Astrocyte (in vitro differentiated cells and primary cell): ENCODE results near the gene PTGR3. TPM values are rescaled to one million over a fixed set of nuclear protein-coding genes. Genes with fewer than 3 reads are reported as not detected.

Experiments
- DNase-seq: peaks from one replicate; pipeline ENCODE4 v3.0.0-alpha.2; 2010; ENCODE audit warnings: low read depth
- FAIRE-seq: peaks from 2 replicates; lab custom pipeline; 2011; peaks lifted over from hg19 to GRCh38; lab: Jason Lieb, UNC
- H2AFZ ChIP-seq: 2 replicates; pipeline ENCODE4 v1.6.0; 2012; ENCODE audit warnings: low read depth, low read length, inconsistent platforms
- H3K27ac ChIP-seq: 2 replicates; pipeline ENCODE4 v1.5.1; 2011; ENCODE audit warnings: low read depth, low read length, inconsistent platforms
- H3K27me3 ChIP-seq: 2 replicates; pipeline ENCODE4 v1.6.0; 2011; ENCODE audit warnings: low read length, inconsistent platforms; ENCODE audit not compliant: insufficient read depth
- H3K36me3 ChIP-seq: 2 replicates; pipeline ENCODE4 v1.5.1; 2011; ENCODE audit warnings: low read length, inconsistent platforms; ENCODE audit not compliant: insufficient read depth
- H3K4me1 ChIP-seq: 2 replicates; pipeline ENCODE4 v1.5.1; 2011; ENCODE audit warnings: low read length, inconsistent platforms; ENCODE audit not compliant: insufficient read depth
- H3K4me2 ChIP-seq: 2 replicates; pipeline ENCODE4 v1.6.0; 2012; ENCODE audit warnings: low read length, inconsistent platforms
- H3K4me3 ChIP-seq: 2 replicates; pipeline ENCODE4 v1.5.1; 2011; ENCODE audit warnings: low read depth, mild to moderate bottlenecking, low read length, inconsistent platforms; ENCODE audit not compliant: insufficient read depth
- H3K79me2 ChIP-seq: 2 replicates; pipeline ENCODE4 v1.6.0; 2012; ENCODE audit warnings: mild to moderate bottlenecking, low read length, inconsistent platforms; ENCODE audit not compliant: insufficient read depth
- H3K9ac ChIP-seq: 2 replicates; pipeline ENCODE4 v1.6.0; 2012; ENCODE audit warnings: mild to moderate bottlenecking, low read length, inconsistent platforms
- H3K9me3 ChIP-seq: 2 replicates; pipeline ENCODE4 v1.5.1; 2012; ENCODE audit warnings: low read depth, mild to moderate bottlenecking, low read length, inconsistent platforms; ENCODE audit not compliant: insufficient read depth
- H4K20me1 ChIP-seq: 2 replicates; pipeline ENCODE4 v1.6.0; 2012; ENCODE audit warnings: low read length, inconsistent platforms; ENCODE audit not compliant: insufficient read depth
- H3K27ac Mint-ChIP-seq: one replicate; pipeline ENCODE4 v1.8.0; 2021; ENCODE audit warnings: mild to moderate bottlenecking, mixed read lengths; ENCODE audit not compliant: unreplicated experiment
- H3K27me3 Mint-ChIP-seq: one replicate; pipeline ENCODE4 v1.8.0; 2021; ENCODE audit warnings: low read depth, mixed read lengths; ENCODE audit not compliant: unreplicated experiment
- H3K36me3 Mint-ChIP-seq: one replicate; pipeline ENCODE4 v1.8.0; 2021; ENCODE audit warnings: low read depth, mixed read lengths; ENCODE audit not compliant: unreplicated experiment
- H3K4me1 Mint-ChIP-seq: one replicate; pipeline ENCODE4 v1.8.0; 2021; ENCODE audit warnings: low read depth, mixed read lengths; ENCODE audit not compliant: unreplicated experiment
- H3K4me3 Mint-ChIP-seq: one replicate; pipeline ENCODE4 v1.8.0; 2021; ENCODE audit warnings: mild to moderate bottlenecking, moderate library complexity, mixed read lengths; ENCODE audit not compliant: unreplicated experiment
- H3K9me3 Mint-ChIP-seq: one replicate; pipeline ENCODE4 v1.8.0; 2021; ENCODE audit warnings: mild to moderate bottlenecking, mixed read lengths; ENCODE audit not compliant: unreplicated experiment
- EZH2 ChIP-seq: IDR thresholded peaks from 2 replicates; pipeline ENCODE4 v1.6.1; 2012; ENCODE audit warnings: mild to moderate bottlenecking, low read length, inconsistent platforms; ENCODE audit not compliant: insufficient read depth
- total RNA-seq: library from RNA; stranded (reverse); gene quantifications from 2 replicates; pipeline ENCODE4 v1.2.1, GENCODE V29; 2021
- TF ChIP-seq, protein P1 (sequence below): IDR thresholded peaks from 2 replicates; pipeline ENCODE4 v1.5.1; 2011; ENCODE audit warnings: low read depth, mild to moderate bottlenecking, inconsistent platforms, low read length, moderate library complexity; ENCODE audit not compliant: insufficient read depth

The PTGR3 gene
- total RNA-seq, 1 donor from 2014 or later, result 8.4 TPM

DNA sequence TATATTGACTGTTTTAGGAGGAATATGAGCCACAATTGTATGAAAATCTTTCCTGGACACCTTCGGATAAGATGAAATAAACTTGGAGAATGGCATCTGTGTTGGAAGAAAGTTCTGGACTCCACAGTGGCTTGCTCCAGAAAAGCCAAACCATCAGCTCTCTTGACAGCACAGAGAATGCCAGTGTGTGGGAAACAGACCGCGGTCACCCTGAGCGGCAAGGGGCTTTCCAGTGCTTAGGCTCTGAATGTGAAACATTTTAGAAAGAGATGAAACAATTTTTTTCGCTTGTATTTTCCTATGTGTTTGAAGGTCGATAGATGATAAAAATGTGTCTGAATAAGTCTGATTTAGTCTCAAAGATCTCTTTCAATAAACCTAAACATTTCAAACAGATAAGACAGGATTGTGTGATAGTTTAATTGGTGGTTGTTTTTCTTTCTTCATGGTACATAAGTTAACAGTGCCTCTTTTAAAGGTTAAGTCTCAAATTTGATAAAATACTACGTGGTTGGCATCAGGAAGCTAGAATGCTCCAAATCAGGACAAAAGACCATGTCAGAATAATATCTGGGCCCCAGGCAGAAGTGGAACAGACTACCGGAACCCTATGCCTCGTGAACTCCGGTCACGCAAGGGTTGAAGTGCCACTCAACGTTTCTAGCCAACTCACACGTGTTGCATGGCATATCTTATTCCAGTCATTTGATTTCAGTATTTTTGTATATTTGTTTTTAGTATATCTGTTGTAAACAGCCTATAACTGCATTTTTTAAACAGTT is 28.9 kb downstream of the PTGR3 start:
- TF ChIP-seq, protein P1, sequence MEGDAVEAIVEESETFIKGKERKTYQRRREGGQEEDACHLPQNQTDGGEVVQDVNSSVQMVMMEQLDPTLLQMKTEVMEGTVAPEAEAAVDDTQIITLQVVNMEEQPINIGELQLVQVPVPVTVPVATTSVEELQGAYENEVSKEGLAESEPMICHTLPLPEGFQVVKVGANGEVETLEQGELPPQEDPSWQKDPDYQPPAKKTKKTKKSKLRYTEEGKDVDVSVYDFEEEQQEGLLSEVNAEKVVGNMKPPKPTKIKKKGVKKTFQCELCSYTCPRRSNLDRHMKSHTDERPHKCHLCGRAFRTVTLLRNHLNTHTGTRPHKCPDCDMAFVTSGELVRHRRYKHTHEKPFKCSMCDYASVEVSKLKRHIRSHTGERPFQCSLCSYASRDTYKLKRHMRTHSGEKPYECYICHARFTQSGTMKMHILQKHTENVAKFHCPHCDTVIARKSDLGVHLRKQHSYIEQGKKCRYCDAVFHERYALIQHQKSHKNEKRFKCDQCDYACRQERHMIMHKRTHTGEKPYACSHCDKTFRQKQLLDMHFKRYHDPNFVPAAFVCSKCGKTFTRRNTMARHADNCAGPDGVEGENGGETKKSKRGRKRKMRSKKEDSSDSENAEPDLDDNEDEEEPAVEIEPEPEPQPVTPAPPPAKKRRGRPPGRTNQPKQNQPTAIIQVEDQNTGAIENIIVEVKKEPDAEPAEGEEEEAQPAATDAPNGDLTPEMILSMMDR, result no peak
- TF ChIP-seq EZH2, result no peak
- Histone ChIP-seq H3K4me3 (no peak overlapping the region), H2AFZ (no peak overlapping the region), H3K9ac (no peak overlapping the region), H3K27me3 (no peaks in the 10 kb centered on the region), H4K20me1 (no peaks in the 10 kb centered on the region), H3K36me3 (no peaks in the 10 kb centered on the region), H3K27ac (no peak overlapping the region), H3K9me3 (no peaks in the 10 kb centered on the region), H3K4me1 (no peaks in the 10 kb centered on the region), H3K79me2 (no peaks in the 10 kb centered on the region), H3K4me2 (no peak overlapping the region)
- H3K27me3 Mint-ChIP-seq, result no peaks in the 10 kb centered on the region
- no peaks in the 10 kb centered on the region for H3K36me3 Mint-ChIP-seq
- peaks cover 5% of the 10 kb centered on the region for H3K4me1 Mint-ChIP-seq
- FAIRE-seq, result no peak
- no peak for DNase-seq
- H3K27ac Mint-ChIP-seq, result no peak overlapping the region
- H3K9me3 Mint-ChIP-seq, result no peaks in the 10 kb centered on the region
- no peak overlapping the region for H3K4me3 Mint-ChIP-seq

DNA sequence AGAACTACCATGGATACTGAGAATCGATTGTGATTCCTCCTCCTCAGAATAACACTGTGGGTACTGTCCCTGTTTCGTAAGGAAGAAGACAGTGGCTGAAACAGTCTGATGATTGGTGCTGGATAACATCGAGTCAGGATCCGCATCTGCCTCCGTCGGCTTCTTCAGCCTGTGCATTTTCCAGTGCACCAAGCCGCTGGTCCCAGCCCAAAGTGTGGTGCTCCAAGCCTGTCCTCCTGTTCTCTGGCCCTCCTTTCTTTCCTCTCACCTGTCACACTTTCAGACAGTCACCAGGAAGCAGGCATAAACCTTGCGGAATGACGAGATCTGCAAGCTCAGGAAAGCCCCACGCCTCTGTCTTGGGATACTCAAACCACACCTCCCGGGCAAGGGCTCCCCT is 30.6 kb downstream of the PTGR3 start:
- Histone ChIP-seq H2AFZ (no peak overlapping the region), H3K36me3 (no peaks in the 10 kb centered on the region), H3K4me1 (no peaks in the 10 kb centered on the region), H3K9ac (no peak overlapping the region), H3K27ac (no peak overlapping the region), H3K27me3 (no peaks in the 10 kb centered on the region), H3K79me2 (no peaks in the 10 kb centered on the region), H4K20me1 (no peaks in the 10 kb centered on the region), H3K4me3 (no peak overlapping the region), H3K4me2 (no peak overlapping the region), H3K9me3 (no peaks in the 10 kb centered on the region)
- H3K27ac Mint-ChIP-seq, result no peak overlapping the region
- peaks cover 2% of the 10 kb centered on the region for H3K4me1 Mint-ChIP-seq
- H3K27me3 Mint-ChIP-seq, result no peaks in the 10 kb centered on the region
- H3K4me3 Mint-ChIP-seq, result no peak overlapping the region
- TF ChIP-seq, protein P1, result no peak
- TF ChIP-seq EZH2, result no peak
- no peak for DNase-seq
- H3K9me3 Mint-ChIP-seq, result no peaks in the 10 kb centered on the region
- H3K36me3 Mint-ChIP-seq, result no peaks in the 10 kb centered on the region
- FAIRE-seq, result no peak

DNA sequence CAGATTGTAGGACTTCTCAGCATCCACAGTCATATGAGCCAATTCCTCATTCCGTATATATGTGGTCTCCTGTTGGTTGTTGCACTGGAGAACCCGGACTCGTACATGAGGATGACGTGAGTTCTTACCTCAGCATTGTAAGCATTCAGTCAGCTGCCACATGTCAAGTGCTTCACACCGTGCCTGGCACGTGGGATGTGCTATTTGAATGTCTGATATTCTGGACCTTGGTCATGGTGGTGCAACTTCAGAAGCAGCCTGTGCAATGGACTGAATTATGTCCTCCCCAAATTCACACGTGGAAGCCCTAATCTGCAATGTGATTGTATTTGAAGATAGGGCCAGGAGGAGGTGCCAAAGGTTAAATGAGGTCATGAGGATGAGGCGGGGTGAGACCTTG is 32.1 kb downstream of the PTGR3 start:
- Histone ChIP-seq H3K4me1 (no peaks in the 10 kb centered on the region), H3K4me2 (no peak overlapping the region), H3K9ac (no peak overlapping the region), H3K27me3 (no peaks in the 10 kb centered on the region), H3K4me3 (no peak overlapping the region), H2AFZ (no peak overlapping the region), H3K9me3 (no peaks in the 10 kb centered on the region), H3K27ac (no peak overlapping the region), H3K79me2 (no peaks in the 10 kb centered on the region), H4K20me1 (no peaks in the 10 kb centered on the region), H3K36me3 (no peaks in the 10 kb centered on the region)
- FAIRE-seq, result no peak
- DNase-seq, result no peak
- Mint-ChIP-seq H3K27ac (no peak overlapping the region), H3K4me3 (no peak overlapping the region), H3K36me3 (no peaks in the 10 kb centered on the region), H3K27me3 (peaks cover 4% of the 10 kb centered on the region), H3K9me3 (no peaks in the 10 kb centered on the region), H3K4me1 (no peaks in the 10 kb centered on the region)
- no peak for TF ChIP-seq EZH2
- TF ChIP-seq, protein P1, result no peak
